Lower lobe of right lung (tissue), 2 donors: ENCODE measurements around the gene TMUB1. TPM values are rescaled to one million over a fixed set of nuclear protein-coding genes. Genes with fewer than 3 reads are reported as not detected.
A peak's percentile ranks its signal among the peaks of the same experiment; 100 is the strongest.

Source experiments
- ATAC-seq, 2 donors: fragments of 200-7000 bp; cut with Tn5 transposase; one replicate each; pipeline ENCODE4 v1.9.1; 2020 to 2022; ENCODE audit warnings: mild to moderate bottlenecking in 2 of 2, moderate library complexity in 2 of 2
- DNase-seq: peaks from one replicate; pipeline ENCODE4 v3.0.0-alpha.2; 2020
- H3K27ac ChIP-seq: fragments of 200-600 bp; one replicate; pipeline ENCODE4 v1.8.0; 2022
- H3K27me3 ChIP-seq: fragments of 200-600 bp; one replicate; pipeline ENCODE4 v1.8.0; 2022; ENCODE audit warnings: low read depth
- H3K36me3 ChIP-seq: fragments of 200-600 bp; one replicate; pipeline ENCODE4 v1.8.0; 2022; ENCODE audit warnings: mild to moderate bottlenecking
- H3K4me1 ChIP-seq: fragments of 200-600 bp; one replicate; pipeline ENCODE4 v1.8.0; 2022
- H3K4me3 ChIP-seq: fragments of 200-600 bp; one replicate; pipeline ENCODE4 v1.8.0; 2022; ENCODE audit warnings: mild to moderate bottlenecking
- H3K9me3 ChIP-seq: fragments of 200-600 bp; one replicate; pipeline ENCODE4 v1.8.0; 2022
- CTCF ChIP-seq: fragments of 200-600 bp; IDR thresholded peaks from one replicate; pipeline ENCODE4 v1.8.0; 2022; ENCODE audit warnings: antibody characterized with exemption, mild to moderate bottlenecking
- intact Hi-C: fragments of 100-400 bp; cut with DNase I; formaldehyde crosslinking; loops from one replicate; pipeline ENCODE4 v1.11.0; 2022
- total RNA-seq: library from RNA; stranded (reverse); fragmentation: NEBNext Ultra II Directional; extraction: Animal tissue kit (Norgen Biotek cat#: 25700); gene quantifications from one replicate; pipeline ENCODE4 v1.2.1, GENCODE V29; 2021
- donor health status: DM: no; HTN: yes; CAD: no; lungs with severe emphysema.

The TMUB1 gene
- total RNA-seq, 1 donor from 2014 or later = 37.4 TPM

- peaks cover 88% of the 10 kb centered on the region for H3K36me3 ChIP-seq
- no peak for ATAC-seq
- DNase-seq = peak; percentile 39
Observed at GRCh38 chr7:151125846-151126481, 42.7 kb upstream of the TMUB1 start.

GRCh38 chr7:151125470-151125845, 42.2 kb upstream of the TMUB1 start:
- intact Hi-C loops = no loop called here
- peaks cover 88% of the 10 kb centered on the region for H3K36me3 ChIP-seq

More at GRCh38 chr7:151125846-151126481, 42.7 kb upstream of the TMUB1 start:
- intact Hi-C loops = no loop called here
- H3K9me3 ChIP-seq = no peaks in the 10 kb centered on the region
- no peaks in the 10 kb centered on the region for H3K27me3 ChIP-seq
- H3K4me1 ChIP-seq = peaks cover 16% of the 10 kb centered on the region
- H3K4me3 ChIP-seq = peak overlapping the region; percentile 37
- no peak overlapping the region for H3K27ac ChIP-seq
- TF ChIP-seq CTCF = no peak

GRCh38 chr7:151124899-151125399, 41.7 kb upstream of the TMUB1 start:
- no peaks in the 10 kb centered on the region for H3K27me3 ChIP-seq
- H3K36me3 ChIP-seq = peaks cover 88% of the 10 kb centered on the region
- H3K9me3 ChIP-seq = no peaks in the 10 kb centered on the region
- peak overlapping the region; percentile 37 for H3K4me3 ChIP-seq
- intact Hi-C loops = no loop called here
- peaks cover 16% of the 10 kb centered on the region for H3K4me1 ChIP-seq
- DNase-seq (no peak), ATAC-seq (no peak)
- TF ChIP-seq CTCF = no peak
- no peak overlapping the region for H3K27ac ChIP-seq

More at GRCh38 chr7:151125470-151125845, 42.2 kb upstream of the TMUB1 start:
- ATAC-seq = no peak
- TF ChIP-seq CTCF = no peak
- Histone ChIP-seq H3K4me3 (peak overlapping the region; percentile 37), H3K27ac (no peak overlapping the region), H3K9me3 (no peaks in the 10 kb centered on the region), H3K4me1 (peaks cover 16% of the 10 kb centered on the region), H3K27me3 (no peaks in the 10 kb centered on the region)
- DNase-seq = peak; percentile 51

GRCh38 chr7:151124481-151124880, 41.2 kb upstream of the TMUB1 start:
- ATAC-seq (no peak), DNase-seq (no peak)
- no peak overlapping the region for H3K27ac ChIP-seq
- no peaks in the 10 kb centered on the region for H3K9me3 ChIP-seq
- no peak for TF ChIP-seq CTCF
- peaks cover 16% of the 10 kb centered on the region for H3K4me1 ChIP-seq
- intact Hi-C loops = no loop called here
- H3K36me3 ChIP-seq = peaks cover 88% of the 10 kb centered on the region
- no peaks in the 10 kb centered on the region for H3K27me3 ChIP-seq
- no peak overlapping the region for H3K4me3 ChIP-seq

GRCh38 chr7:151123822-151124464, 40.6 kb upstream of the TMUB1 start:
- peak; percentile 92 for ATAC-seq
- Histone ChIP-seq H3K4me3 (no peak overlapping the region), H3K4me1 (peaks cover 16% of the 10 kb centered on the region), H3K36me3 (peaks cover 88% of the 10 kb centered on the region), H3K27ac (no peak overlapping the region), H3K27me3 (no peaks in the 10 kb centered on the region), H3K9me3 (no peaks in the 10 kb centered on the region)
- intact Hi-C loops = no loop called here
- DNase-seq = peak; percentile 87
- TF ChIP-seq CTCF = peak; percentile 95
